ENCODE measurements around the gene EGR4.
"Not testable (repeated sequence)": the region's sequence is repeated elsewhere in the genome, so short reads cannot be mapped to it uniquely, and the experiment has no call there.

Gene EGR4

GRCh38 chr2:73266061-73266901, 27.1 kb downstream of the EGR4 start:
- peak; percentile 17 for DNase-seq (ENCODE audit: low read depth)
- no peak overlapping the region for H3K4me3 ChIP-seq (ENCODE audit: low read depth, low read length)

GRCh38 chr2:73265298-73266060, 27.9 kb downstream of the EGR4 start:
- no peak for DNase-seq (ENCODE audit: low read depth)

DNA sequence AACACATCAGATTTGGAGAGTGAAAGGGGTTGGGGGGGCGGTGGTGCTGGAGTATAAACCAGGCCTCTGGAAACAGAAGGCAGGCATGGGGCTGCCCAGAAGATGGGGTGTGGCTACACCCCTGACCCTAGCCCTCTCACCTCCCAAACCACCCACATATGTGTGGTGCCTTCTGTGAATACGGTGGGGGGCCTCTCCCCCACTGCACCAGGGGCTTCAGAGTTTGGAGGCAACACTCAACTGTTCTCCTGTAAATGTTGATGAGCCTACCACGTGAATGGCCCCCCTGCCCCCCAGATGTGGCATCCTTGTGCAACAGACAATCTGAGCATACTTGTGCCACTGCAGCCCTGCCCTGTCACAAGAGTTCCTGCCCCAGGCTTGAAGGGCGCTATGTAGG, 28.6 kb downstream of the EGR4 start:
- no peak overlapping the region for H3K4me3 ChIP-seq (ENCODE audit: low read depth, low read length)
- no peak for DNase-seq (ENCODE audit: low read depth)

More at GRCh38 chr2:73265298-73266060, 27.9 kb downstream of the EGR4 start:
- no peak overlapping the region for H3K4me3 ChIP-seq (ENCODE audit: low read depth, low read length)

- no peak for DNase-seq (ENCODE audit: low read depth)
- H3K4me3 ChIP-seq (ENCODE audit: low read depth, low read length), result no peak overlapping the region
Measured at GRCh38 chr2:73264332-73264606, 29.1 kb downstream of the EGR4 start.

- no peak for DNase-seq (ENCODE audit: low read depth)
Measured at GRCh38 chr2:73263540-73264331, 29.6 kb downstream of the EGR4 start.

DNA sequence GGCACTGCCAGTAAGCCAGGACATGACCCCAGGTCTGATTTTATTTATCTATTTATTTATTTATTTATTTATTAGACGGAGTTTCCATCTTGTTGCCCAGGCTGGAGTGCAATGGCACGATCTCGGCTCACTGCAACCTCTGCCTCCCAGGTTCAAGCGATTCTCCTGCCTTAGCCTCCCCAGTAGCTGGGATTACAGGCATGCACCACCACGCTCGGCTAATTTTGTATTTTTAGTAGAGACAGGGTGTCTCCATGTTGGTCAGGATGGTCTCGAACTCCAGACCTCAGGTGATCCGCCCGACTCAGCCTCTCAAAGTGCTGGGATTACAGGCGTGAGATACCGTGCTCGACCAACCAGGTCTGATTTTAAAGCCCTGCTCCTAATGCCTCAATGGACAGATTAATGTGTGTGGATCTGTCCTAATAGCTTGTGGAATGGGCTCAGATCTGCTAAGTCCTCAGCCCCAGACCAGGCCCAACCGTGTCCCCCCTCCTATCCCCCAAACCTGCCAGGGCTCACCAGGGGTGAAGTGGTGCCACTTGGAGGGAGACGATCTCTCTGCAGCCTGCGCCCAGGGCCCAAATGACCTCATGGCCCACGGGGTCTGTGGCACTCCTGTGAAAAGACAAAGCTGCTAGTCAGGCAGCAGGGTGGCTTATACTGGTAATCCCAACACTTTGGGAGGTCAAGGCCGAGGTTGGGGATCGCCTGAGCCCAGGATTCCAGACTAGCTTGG, 30.5 kb downstream of the EGR4 start:
- not testable (repeated sequence) for H3K4me3 ChIP-seq (ENCODE audit: low read depth, low read length); DNase-seq (ENCODE audit: low read depth)

More at GRCh38 chr2:73263540-73264331, 29.6 kb downstream of the EGR4 start:
- no peak overlapping the region for H3K4me3 ChIP-seq (ENCODE audit: low read depth, low read length)

DNA sequence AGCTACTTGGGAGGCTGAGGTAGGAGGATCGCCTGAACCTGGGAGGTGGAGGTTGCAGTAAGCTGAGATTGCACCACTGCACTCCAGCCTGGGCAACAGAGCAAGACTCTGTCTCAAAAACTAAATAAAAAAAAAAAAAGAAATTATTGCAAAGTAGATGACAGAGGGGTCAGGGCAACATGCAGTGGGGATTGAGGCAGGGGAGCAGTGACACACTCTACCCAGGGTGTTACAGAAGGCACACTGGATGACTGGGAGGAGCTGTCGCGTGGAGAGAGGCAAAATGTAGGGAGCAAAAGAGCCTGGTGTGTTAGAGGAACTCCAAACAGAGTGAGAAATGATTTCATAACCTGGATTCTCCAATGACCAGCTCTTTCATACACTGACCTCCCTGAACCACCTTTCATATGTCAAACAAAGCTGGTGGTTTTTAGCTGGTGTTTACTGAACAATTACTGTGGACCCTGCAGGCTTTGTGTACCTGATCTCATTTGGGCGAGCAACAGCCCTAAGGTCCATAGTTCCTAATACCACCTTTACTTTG, 31.2 kb downstream of the EGR4 start:
- H3K4me3 ChIP-seq (ENCODE audit: low read depth, low read length), result no peak overlapping the region
- DNase-seq (ENCODE audit: low read depth), result no peak

DNA sequence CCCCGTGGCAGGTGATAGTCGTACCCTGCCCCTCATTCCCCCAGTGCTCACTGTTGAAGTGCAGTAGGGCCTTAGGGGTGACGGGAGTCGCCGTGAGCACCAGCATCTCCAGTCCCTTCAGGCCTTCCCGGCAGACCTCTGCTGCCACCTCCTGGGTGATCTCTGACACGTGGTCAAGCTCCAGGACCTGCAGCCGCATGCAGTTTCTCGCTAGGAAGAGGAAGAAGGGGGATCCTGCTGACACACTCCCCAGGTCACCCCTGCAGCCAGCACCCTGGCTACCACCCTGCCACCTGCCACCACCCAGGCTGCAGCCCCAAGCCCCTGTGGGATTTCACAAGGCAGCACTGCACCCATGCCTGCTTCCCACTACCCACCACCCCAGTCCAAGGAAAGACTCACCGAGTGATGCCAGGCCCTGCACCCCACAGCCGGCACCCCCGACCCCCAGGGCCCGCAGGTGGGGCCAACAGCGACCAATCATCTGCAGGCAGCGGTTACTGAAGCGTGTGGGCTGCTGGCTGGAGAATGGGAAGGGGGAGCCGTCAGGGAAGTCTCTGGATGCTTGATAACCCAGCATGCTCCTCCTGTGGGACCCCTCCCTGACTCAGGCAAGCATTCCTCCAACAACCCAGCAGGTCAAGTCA, 32.9 kb downstream of the EGR4 start:
- DNase-seq (ENCODE audit: low read depth), result no peak
- no peak overlapping the region for H3K4me3 ChIP-seq (ENCODE audit: low read depth, low read length)

- DNase-seq (ENCODE audit: low read depth), result no peak
- no peak overlapping the region for H3K4me3 ChIP-seq (ENCODE audit: low read depth, low read length)
Measured at GRCh38 chr2:73259704-73260337, 33.5 kb downstream of the EGR4 start.

DNA sequence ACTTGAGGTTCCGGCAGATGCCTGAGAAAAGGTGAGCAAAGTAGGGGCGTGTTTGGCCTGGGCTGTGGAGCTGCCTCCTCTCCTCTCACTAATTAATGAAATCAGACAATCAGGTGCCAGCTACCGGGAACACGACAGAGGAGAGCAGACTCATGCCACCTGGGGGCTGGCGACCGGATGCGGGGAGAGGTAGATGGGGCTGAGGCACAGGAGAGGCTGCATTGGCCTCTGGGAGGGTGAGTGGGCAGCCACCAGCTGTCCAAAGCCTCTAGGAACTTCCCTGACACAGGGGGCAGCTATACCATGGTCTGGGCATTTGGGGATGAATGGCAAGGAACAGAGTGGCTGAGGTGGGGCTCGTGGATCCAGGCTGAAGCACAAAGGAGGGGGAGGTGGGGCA, 34.1 kb downstream of the EGR4 start:
- DNase-seq (ENCODE audit: low read depth), result no peak
- no peak overlapping the region for H3K4me3 ChIP-seq (ENCODE audit: low read depth, low read length)

GRCh38 chr2:73258913-73259215, 34.5 kb downstream of the EGR4 start:
- DNase-seq (ENCODE audit: low read depth), result no peak
- H3K4me3 ChIP-seq (ENCODE audit: low read depth, low read length), result no peak overlapping the region

DNA sequence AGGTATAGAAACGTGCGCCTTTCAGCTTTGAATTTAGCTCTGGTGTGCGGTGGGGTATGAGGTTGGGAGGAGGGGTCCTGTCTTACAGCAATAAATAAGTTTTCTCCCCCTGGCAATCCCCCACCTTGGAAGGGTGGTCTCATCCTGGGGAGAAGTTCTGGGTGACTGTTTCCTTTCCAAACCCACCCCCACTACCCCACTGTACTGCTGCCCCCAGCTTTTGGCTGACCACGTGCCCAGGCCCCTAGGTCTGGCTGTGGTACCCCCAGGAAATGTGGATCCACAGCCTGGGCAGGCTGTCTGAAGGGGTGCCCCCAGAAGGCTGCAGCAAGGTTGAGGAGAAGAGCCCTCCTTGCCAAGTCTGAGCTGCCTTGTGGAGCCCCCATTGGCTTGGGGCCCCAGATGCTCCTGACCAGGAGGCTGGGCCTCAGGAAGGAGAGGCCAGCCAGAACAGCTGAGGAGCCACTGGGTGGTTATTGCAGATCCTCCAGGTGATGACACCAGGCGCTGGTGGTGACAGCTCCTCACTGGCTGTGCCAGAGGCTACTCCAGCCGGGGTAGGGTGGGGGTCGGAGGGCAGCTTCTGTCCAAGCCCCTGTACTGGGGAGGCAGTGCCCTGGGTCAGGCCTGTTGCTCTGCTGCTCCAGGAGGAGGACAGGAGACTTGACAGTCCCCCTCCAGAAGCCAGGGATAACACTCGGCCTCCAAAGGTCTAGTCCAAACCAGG, 35.0 kb downstream of the EGR4 start:
- H3K4me3 ChIP-seq (ENCODE audit: low read depth, low read length), result no peak overlapping the region
- no peak for DNase-seq (ENCODE audit: low read depth)

- no peak for DNase-seq (ENCODE audit: low read depth)
- no peak overlapping the region for H3K4me3 ChIP-seq (ENCODE audit: low read depth, low read length)
Measured at GRCh38 chr2:73257425-73258125, 35.8 kb downstream of the EGR4 start.

- DNase-seq (ENCODE audit: low read depth), result no peak
- no peak overlapping the region for H3K4me3 ChIP-seq (ENCODE audit: low read depth, low read length)
Measured at GRCh38 chr2:73257021-73257420, 36.3 kb downstream of the EGR4 start.

- no peak for DNase-seq (ENCODE audit: low read depth)
- no peak overlapping the region for H3K4me3 ChIP-seq (ENCODE audit: low read depth, low read length)
Measured at GRCh38 chr2:73256618-73256922, 36.8 kb downstream of the EGR4 start.

GRCh38 chr2:73255907-73256617, 37.3 kb downstream of the EGR4 start:
- no peak for DNase-seq (ENCODE audit: low read depth)
- no peak overlapping the region for H3K4me3 ChIP-seq (ENCODE audit: low read depth, low read length)

All from skeletal muscle cell (primary cell).